ENCODE results near the gene CREB5. TPM values are rescaled to one million over a fixed set of nuclear protein-coding genes. Genes with fewer than 3 reads are reported as not detected.

CREB5 gene
- total RNA-seq, 1 experiment from 2014 or later = 5.2 TPM

DNA sequence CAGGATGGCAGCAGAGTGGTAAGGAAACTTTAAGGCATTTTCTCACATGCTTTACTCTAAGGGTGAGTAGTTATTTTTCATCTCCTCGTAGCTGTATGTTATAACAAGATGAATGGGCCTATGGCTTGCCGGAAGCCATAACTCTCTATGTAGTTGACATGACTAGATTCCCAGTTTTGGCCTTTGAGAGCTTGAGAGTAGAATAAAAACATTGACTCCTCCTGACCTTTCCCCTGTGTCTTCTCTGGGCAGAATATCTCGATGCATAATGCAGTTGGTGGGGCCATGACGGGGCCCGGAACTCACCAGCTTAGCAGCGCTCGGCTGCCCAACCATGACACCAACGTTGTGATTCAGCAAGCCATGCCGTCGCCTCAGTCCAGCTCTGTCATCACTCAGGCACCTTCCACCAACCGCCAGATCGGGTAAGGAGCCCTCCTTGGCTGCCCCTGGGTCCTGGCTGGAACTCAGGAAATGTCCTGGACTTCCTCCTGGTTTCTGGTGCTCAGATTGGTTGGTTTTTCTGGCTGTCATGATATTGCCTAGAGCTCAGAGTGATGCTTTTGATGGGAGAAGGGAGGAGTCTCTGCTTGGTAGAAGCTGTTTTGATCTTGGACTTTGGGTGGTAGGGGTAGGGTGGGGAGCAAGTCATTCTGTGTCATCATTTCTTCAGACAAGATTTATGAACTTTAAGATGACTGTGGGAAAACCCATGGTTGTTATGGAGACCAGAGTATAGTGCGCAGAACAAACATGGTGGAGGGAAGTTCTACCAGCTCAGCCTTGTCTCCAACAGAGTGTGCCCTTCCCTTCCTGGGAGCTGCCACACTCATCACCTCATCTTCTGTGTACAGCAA lies 158.0 kb downstream of the CREB5 start:
- ChIA-PET CTCF (interaction anchor here (0.6 kb wide), 1 partner anchor 85 kb away, joined by 3 read pairs; no protein-coding TSS in a partner anchor), POLR2A (ENCODE audit: unreplicated experiment) (interaction anchor here (0.7 kb wide), 1 partner anchor 115 kb away, joined by 3 read pairs; no protein-coding TSS in a partner anchor)
- TF ChIP-seq, protein P1, sequence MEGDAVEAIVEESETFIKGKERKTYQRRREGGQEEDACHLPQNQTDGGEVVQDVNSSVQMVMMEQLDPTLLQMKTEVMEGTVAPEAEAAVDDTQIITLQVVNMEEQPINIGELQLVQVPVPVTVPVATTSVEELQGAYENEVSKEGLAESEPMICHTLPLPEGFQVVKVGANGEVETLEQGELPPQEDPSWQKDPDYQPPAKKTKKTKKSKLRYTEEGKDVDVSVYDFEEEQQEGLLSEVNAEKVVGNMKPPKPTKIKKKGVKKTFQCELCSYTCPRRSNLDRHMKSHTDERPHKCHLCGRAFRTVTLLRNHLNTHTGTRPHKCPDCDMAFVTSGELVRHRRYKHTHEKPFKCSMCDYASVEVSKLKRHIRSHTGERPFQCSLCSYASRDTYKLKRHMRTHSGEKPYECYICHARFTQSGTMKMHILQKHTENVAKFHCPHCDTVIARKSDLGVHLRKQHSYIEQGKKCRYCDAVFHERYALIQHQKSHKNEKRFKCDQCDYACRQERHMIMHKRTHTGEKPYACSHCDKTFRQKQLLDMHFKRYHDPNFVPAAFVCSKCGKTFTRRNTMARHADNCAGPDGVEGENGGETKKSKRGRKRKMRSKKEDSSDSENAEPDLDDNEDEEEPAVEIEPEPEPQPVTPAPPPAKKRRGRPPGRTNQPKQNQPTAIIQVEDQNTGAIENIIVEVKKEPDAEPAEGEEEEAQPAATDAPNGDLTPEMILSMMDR (conservative IDR thresholded peaks at IDR 0.05; ENCODE audit: low read depth, low read length) = no peak
- TF ChIP-seq EZH2phosphoT487 (IDR thresholded peaks at IDR 0.05; ENCODE audit: borderline replicate concordance, low read length) (no peak), EZH2 (IDR thresholded peaks at IDR 0.05; ENCODE audit: low read length, unreplicated experiment) (no peak)
- Histone ChIP-seq H3K9me2 (replicated peaks; ENCODE audit: low read length) (no peaks in the 10 kb centered on the region), H3K9ac (ENCODE audit: low read length) (no peak overlapping the region), H2AFZ (ENCODE audit: low read length) (no peak overlapping the region), H3K27me3 (ENCODE audit: low read length) (no peaks in the 10 kb centered on the region; the same call in 1 of the 2 replicates), H3K4me1 (ENCODE audit: insufficient read depth, low read length) (peaks cover 46% of the 10 kb centered on the region), H3K79me2 (ENCODE audit: low read length) (no peaks in the 10 kb centered on the region), H3K9me3 (ENCODE audit: low read length) (no peaks in the 10 kb centered on the region), H3K4me2 (ENCODE audit: low read length) (peak overlapping the region; percentile 44), H3F3A (ENCODE audit: low read length, unreplicated experiment) (no peaks in the 10 kb centered on the region), H3K36me3 (ENCODE audit: low read depth, low read length) (no peaks in the 10 kb centered on the region), H3K4me3 (ENCODE audit: low read length) (no peak overlapping the region), H3K27ac (ENCODE audit: low read length) (peak overlapping the region; percentile 21; the same call in 1 of the 2 replicates), H4K20me1 (ENCODE audit: low read length) (no peaks in the 10 kb centered on the region)
- intact Hi-C loops (cut with micrococcal nuclease) = loop anchor here (5.0 kb wide), 3 partner anchors 38 to 157 kb away; no protein-coding TSS in a partner anchor
- BruUV-seq (replicated peaks) = no TSS peak
- ATAC-seq = no peak
- DNase-seq = no peak

DNA sequence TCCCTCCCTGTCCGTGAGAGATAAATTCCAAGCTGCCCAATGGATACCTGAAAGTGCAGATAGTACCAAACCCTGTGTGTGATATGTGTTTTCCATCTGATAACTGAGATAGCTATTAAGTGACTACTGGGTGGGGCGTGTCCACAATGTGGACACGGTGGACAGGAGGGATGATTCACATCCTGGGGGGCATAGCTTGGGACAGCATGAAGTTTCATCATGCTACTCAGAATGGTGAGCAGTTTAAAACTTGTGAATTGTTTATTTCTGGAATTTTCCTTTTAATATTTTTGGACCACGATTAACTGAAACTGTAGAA lies 158.6 kb downstream of the CREB5 start:
- Histone ChIP-seq H3K9ac (ENCODE audit: low read length) (no peak overlapping the region), H3K9me2 (replicated peaks; ENCODE audit: low read length) (no peaks in the 10 kb centered on the region), H3K79me2 (ENCODE audit: low read length) (no peaks in the 10 kb centered on the region), H3K36me3 (ENCODE audit: low read depth, low read length) (no peaks in the 10 kb centered on the region), H2AFZ (ENCODE audit: low read length) (0 out of 2 replicates have a peak overlapping the region, but pooled peaks have one; percentile 40), H4K20me1 (ENCODE audit: low read length) (no peaks in the 10 kb centered on the region), H3K27me3 (ENCODE audit: low read length) (no peaks in the 10 kb centered on the region; the same call in 1 of the 2 replicates), H3K27ac (ENCODE audit: low read length) (peak overlapping the region; percentile 21; the same call in 1 of the 2 replicates), H3K4me2 (ENCODE audit: low read length) (peak overlapping the region; percentile 44), H3K9me3 (ENCODE audit: low read length) (no peaks in the 10 kb centered on the region), H3K4me1 (ENCODE audit: insufficient read depth, low read length) (peaks cover 46% of the 10 kb centered on the region), H3F3A (ENCODE audit: low read length, unreplicated experiment) (no peaks in the 10 kb centered on the region), H3K4me3 (ENCODE audit: low read length) (no peak overlapping the region)
- ChIA-PET POLR2A (ENCODE audit: unreplicated experiment) (interaction anchor here (0.7 kb wide), 1 partner anchor 115 kb away, joined by 3 read pairs; no protein-coding TSS in a partner anchor), CTCF (interaction anchor here (0.6 kb wide), 1 partner anchor 84 kb away, joined by 3 read pairs; no protein-coding TSS in a partner anchor)
- intact Hi-C loops (cut with micrococcal nuclease) = loop anchor here (5.0 kb wide), 3 partner anchors 39 to 156 kb away; no protein-coding TSS in a partner anchor
- TF ChIP-seq, protein P1 (conservative IDR thresholded peaks at IDR 0.05; ENCODE audit: low read depth, low read length) = no peak
- no peak for TF ChIP-seq EZH2 (IDR thresholded peaks at IDR 0.05; ENCODE audit: low read length, unreplicated experiment)
- no peak for TF ChIP-seq EZH2phosphoT487 (IDR thresholded peaks at IDR 0.05; ENCODE audit: borderline replicate concordance, low read length)
- no TSS peak for BruUV-seq (replicated peaks)
- DNase-seq = peak; percentile 82
- ATAC-seq = peak; percentile 70

Data from PC-3 (cell line).